22Rv1 (cell line): ENCODE measurements around the gene FIGLA.

Experiments used
- ZFX ChIP-seq: fragments of 450-650 bp; IDR thresholded peaks from 2 replicates; pipeline ENCODE4 v1.6.1; 2017; ENCODE audit warnings: antibody characterized with exemption, borderline replicate concordance
- TF ChIP-seq, protein P1 (sequence below): fragments of 450-650 bp; IDR thresholded peaks from 2 replicates; pipeline ENCODE4 v1.5.1; 2017; ENCODE audit warnings: mild to moderate bottlenecking

GRCh38 chr2:70820499-70820898 is 30.1 kb upstream of the FIGLA start, which contains the start of gene CLEC4F:
- TF ChIP-seq, protein P1, sequence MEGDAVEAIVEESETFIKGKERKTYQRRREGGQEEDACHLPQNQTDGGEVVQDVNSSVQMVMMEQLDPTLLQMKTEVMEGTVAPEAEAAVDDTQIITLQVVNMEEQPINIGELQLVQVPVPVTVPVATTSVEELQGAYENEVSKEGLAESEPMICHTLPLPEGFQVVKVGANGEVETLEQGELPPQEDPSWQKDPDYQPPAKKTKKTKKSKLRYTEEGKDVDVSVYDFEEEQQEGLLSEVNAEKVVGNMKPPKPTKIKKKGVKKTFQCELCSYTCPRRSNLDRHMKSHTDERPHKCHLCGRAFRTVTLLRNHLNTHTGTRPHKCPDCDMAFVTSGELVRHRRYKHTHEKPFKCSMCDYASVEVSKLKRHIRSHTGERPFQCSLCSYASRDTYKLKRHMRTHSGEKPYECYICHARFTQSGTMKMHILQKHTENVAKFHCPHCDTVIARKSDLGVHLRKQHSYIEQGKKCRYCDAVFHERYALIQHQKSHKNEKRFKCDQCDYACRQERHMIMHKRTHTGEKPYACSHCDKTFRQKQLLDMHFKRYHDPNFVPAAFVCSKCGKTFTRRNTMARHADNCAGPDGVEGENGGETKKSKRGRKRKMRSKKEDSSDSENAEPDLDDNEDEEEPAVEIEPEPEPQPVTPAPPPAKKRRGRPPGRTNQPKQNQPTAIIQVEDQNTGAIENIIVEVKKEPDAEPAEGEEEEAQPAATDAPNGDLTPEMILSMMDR: no peak
- TF ChIP-seq ZFX: no peak
